GM21360 (cell line): Measurements from ENCODE around the gene BMP6.
A peak's percentile ranks its signal among the peaks of the same experiment; 100 is the strongest.

Source experiments
- ATAC-seq: cut with Tn5 transposase; IDR thresholded peaks from one replicate; pipeline ENCODE4 v1.9.1; 2021; ENCODE audit warnings: mild to moderate bottlenecking, moderate library complexity; ENCODE audit not compliant: unreplicated experiment

Gene BMP6

GRCh38 chr6:7719364-7719850, 6.5 kb upstream of the BMP6 start:
- no peak for ATAC-seq

- no peak for ATAC-seq
Measured at GRCh38 chr6:7720346-7720745, 5.6 kb upstream of the BMP6 start.

GRCh38 chr6:7721649-7722048, 4.2 kb upstream of the BMP6 start:
- ATAC-seq: no peak

GRCh38 chr6:7723041-7723447, 2.9 kb upstream of the BMP6 start:
- ATAC-seq: no peak

GRCh38 chr6:7723554-7723953, 2.3 kb upstream of the BMP6 start:
- no peak for ATAC-seq

GRCh38 chr6:7725412-7725811, 487 bp upstream of the BMP6 start:
- no peak for ATAC-seq

GRCh38 chr6:7726416-7727085, 652 bp downstream of the BMP6 start:
- ATAC-seq: peak; percentile 13

GRCh38 chr6:7727086-7727945, 1.4 kb downstream of the BMP6 start:
- ATAC-seq: no peak

GRCh38 chr6:7727946-7728854, 2.3 kb downstream of the BMP6 start:
- no peak for ATAC-seq

GRCh38 chr6:7728855-7729590, 3.1 kb downstream of the BMP6 start:
- ATAC-seq: no peak

GRCh38 chr6:7730001-7730783, 4.3 kb downstream of the BMP6 start:
- no peak for ATAC-seq

- ATAC-seq: no peak
Measured at GRCh38 chr6:7730784-7731227, 4.9 kb downstream of the BMP6 start.

GRCh38 chr6:7731294-7731693, 5.4 kb downstream of the BMP6 start:
- ATAC-seq: no peak

GRCh38 chr6:7732228-7732627, 6.3 kb downstream of the BMP6 start:
- ATAC-seq: no peak

GRCh38 chr6:7734707-7735383, 8.9 kb downstream of the BMP6 start:
- ATAC-seq: no peak

GRCh38 chr6:7737106-7737505, 11.2 kb downstream of the BMP6 start:
- ATAC-seq: no peak

GRCh38 chr6:7737867-7738266, 12.0 kb downstream of the BMP6 start:
- no peak for ATAC-seq

GRCh38 chr6:7742223-7742785, 16.4 kb downstream of the BMP6 start:
- ATAC-seq: no peak

- ATAC-seq: no peak
Measured at GRCh38 chr6:7745942-7746341, 20.0 kb downstream of the BMP6 start.
